ENCODE measurements around the gene DCAF15.

- no peak for TF ChIP-seq CTCF (IDR thresholded peaks at IDR 0.05)
- no peak for TF ChIP-seq EZH2 (IDR thresholded peaks at IDR 0.05)
Measured at GRCh38 chr19:13999085-13999484, 46.8 kb downstream of the DCAF15 start.
